Measurements from ENCODE around the gene ESYT2. TPM values are rescaled to one million over a fixed set of nuclear protein-coding genes. Genes with fewer than 3 reads are reported as not detected.

The ESYT2 gene
- total and polyA plus RNA-seq, 9 of the 15 experiments (the other 6 are each of a cell fraction or from before 2014, with no cell fraction given): 5.8 to 86.9 (median 64.7) TPM

GRCh38 chr7:158863611-158864506 is 34.5 kb upstream of the ESYT2 start (continued):
- TF ChIP-seq HMG20A (CRISPR knock-in tag; conservative IDR thresholded peaks at IDR 0.05): no peak
- no peak for TF ChIP-seq ZNF124 (CRISPR knock-in tag; IDR thresholded peaks at IDR 0.05)
- no peak for TF ChIP-seq ZFP30 (CRISPR knock-in tag; IDR thresholded peaks at IDR 0.05; ENCODE audit: borderline replicate concordance)
- TF ChIP-seq SMAD4 (CRISPR knock-in tag; conservative IDR thresholded peaks at IDR 0.05): peak; percentile 77
- TF ChIP-seq ZNF133 (CRISPR knock-in tag; IDR thresholded peaks at IDR 0.05): no peak
- no peak for TF ChIP-seq SRSF3 (IDR thresholded peaks at IDR 0.05; ENCODE audit: insufficient read depth, low read length)
- no peak for TF ChIP-seq ZNF780A (CRISPR knock-in tag; IDR thresholded peaks at IDR 0.05)
- no peak for TF ChIP-seq WHSC1 (IDR thresholded peaks at IDR 0.05; ENCODE audit: low read length)
- no peak for TF ChIP-seq MTF1 (CRISPR knock-in tag; IDR thresholded peaks at IDR 0.05; ENCODE audit: borderline replicate concordance)
- TF ChIP-seq ZHX1 (conservative IDR thresholded peaks at IDR 0.05; ENCODE audit: low read length): peak; percentile 73; the same call in 1 of the 2 replicates
- TF ChIP-seq AFF1 (IDR thresholded peaks at IDR 0.05; ENCODE audit: low read depth in 1 of 2, partially characterized antibody in 2 of 2): peak; percentile 71
- no peak for TF ChIP-seq MAFG (tag; conservative IDR thresholded peaks at IDR 0.05)
- no peak for TF ChIP-seq ZNF165 (CRISPR knock-in tag; IDR thresholded peaks at IDR 0.05; ENCODE audit: borderline replicate concordance)
- TF ChIP-seq DEAF1 (CRISPR knock-in tag; IDR thresholded peaks at IDR 0.05): no peak
- peak; percentile 88 for TF ChIP-seq CXXC5 (CRISPR knock-in tag; IDR thresholded peaks at IDR 0.05)
- no peak for TF ChIP-seq HOMEZ (CRISPR knock-in tag; IDR thresholded peaks at IDR 0.05)

Data from K562 (cell line).